Parathyroid adenoma (tissue), 2 donors: ENCODE results near the gene FZR1.

Experiments used
- H2AFZ ChIP-seq: fragments of 300-600 bp; sonication (generic); one replicate; pipeline ENCODE4 v1.7.0; 2017; ENCODE audit warnings: antibody characterized with exemption, mild to moderate bottlenecking
- H3K27ac ChIP-seq: fragments of 300-600 bp; sonication (generic); one replicate; pipeline ENCODE4 v1.7.0; 2017
- H3K27me3 ChIP-seq: fragments of 300-600 bp; sonication (generic); one replicate; pipeline ENCODE4 v1.7.0; 2017; ENCODE audit warnings: low read length; ENCODE audit not compliant: control insufficient read depth, insufficient read depth
- H3K36me3 ChIP-seq: fragments of 300-600 bp; sonication (generic); one replicate; pipeline ENCODE4 v1.7.0; 2017; ENCODE audit warnings: low read length; ENCODE audit not compliant: control insufficient read depth, insufficient read depth
- H3K4me1 ChIP-seq: fragments of 300-600 bp; sonication (generic); one replicate; pipeline ENCODE4 v1.7.0; 2017; ENCODE audit warnings: control low read depth
- H3K4me2 ChIP-seq: fragments of 300-600 bp; sonication (generic); one replicate; pipeline ENCODE4 v1.7.0; 2017; ENCODE audit warnings: low read length
- H3K4me3 ChIP-seq: fragments of 300-600 bp; sonication (generic); one replicate; pipeline ENCODE4 v1.7.0; 2017; ENCODE audit warnings: low read depth, low read length
- H3K79me2 ChIP-seq: fragments of 300-600 bp; sonication (generic); one replicate; pipeline ENCODE4 v1.7.0; 2017; ENCODE audit warnings: control low read depth
- H3K9ac ChIP-seq: fragments of 300-600 bp; sonication (generic); one replicate; pipeline ENCODE4 v1.7.0; 2017; ENCODE audit warnings: mild to moderate bottlenecking
- H3K9me3 ChIP-seq: fragments of 300-600 bp; sonication (generic); one replicate; pipeline ENCODE4 v1.7.0; 2017; ENCODE audit warnings: low read length; ENCODE audit not compliant: control insufficient read depth
- TF ChIP-seq, protein P1 (sequence below): fragments of 300-600 bp; sonication (generic); IDR thresholded peaks from one replicate; pipeline ENCODE4 v1.7.0; 2017; ENCODE audit warnings: antibody characterized with exemption, mild to moderate bottlenecking
- donor health status: primary hyperparathyroidism.

FZR1 gene

DNA sequence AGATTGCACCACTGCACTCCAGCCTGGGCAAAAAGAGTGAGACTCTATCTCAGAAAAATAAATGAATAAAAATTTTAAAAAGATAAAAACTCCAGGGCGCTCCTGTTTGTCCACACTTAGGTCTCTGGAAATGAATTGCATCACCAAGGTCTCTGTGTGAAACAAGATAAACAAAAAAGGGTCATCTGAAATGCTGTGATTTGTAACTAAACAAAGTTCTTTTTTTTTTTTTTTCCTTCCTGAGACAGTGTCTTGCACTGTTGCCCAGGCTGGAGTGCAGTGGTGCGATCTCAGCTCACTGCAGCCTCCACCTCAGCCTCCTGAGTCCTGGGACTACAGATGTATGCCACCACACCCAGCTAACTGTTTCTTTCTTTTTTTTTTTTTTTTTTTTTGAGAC is 11.5 kb downstream of the FZR1 start:
- no peak overlapping the region for H2AFZ ChIP-seq
- H3K4me1 ChIP-seq: peaks cover 7% of the 10 kb centered on the region
- H3K27me3 ChIP-seq: no peaks in the 10 kb centered on the region
- TF ChIP-seq, protein P1, sequence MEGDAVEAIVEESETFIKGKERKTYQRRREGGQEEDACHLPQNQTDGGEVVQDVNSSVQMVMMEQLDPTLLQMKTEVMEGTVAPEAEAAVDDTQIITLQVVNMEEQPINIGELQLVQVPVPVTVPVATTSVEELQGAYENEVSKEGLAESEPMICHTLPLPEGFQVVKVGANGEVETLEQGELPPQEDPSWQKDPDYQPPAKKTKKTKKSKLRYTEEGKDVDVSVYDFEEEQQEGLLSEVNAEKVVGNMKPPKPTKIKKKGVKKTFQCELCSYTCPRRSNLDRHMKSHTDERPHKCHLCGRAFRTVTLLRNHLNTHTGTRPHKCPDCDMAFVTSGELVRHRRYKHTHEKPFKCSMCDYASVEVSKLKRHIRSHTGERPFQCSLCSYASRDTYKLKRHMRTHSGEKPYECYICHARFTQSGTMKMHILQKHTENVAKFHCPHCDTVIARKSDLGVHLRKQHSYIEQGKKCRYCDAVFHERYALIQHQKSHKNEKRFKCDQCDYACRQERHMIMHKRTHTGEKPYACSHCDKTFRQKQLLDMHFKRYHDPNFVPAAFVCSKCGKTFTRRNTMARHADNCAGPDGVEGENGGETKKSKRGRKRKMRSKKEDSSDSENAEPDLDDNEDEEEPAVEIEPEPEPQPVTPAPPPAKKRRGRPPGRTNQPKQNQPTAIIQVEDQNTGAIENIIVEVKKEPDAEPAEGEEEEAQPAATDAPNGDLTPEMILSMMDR: no peak
- H3K9me3 ChIP-seq: no peaks in the 10 kb centered on the region
- H3K27ac ChIP-seq: no peak overlapping the region
- no peaks in the 10 kb centered on the region for H3K36me3 ChIP-seq
- H3K4me3 ChIP-seq: no peak overlapping the region
- H3K79me2 ChIP-seq: peaks cover 77% of the 10 kb centered on the region
- no peak overlapping the region for H3K9ac ChIP-seq
- no peak overlapping the region for H3K4me2 ChIP-seq

- H3K79me2 ChIP-seq: peaks cover 74% of the 10 kb centered on the region
- no peak overlapping the region for H3K4me2 ChIP-seq
- H3K36me3 ChIP-seq: no peaks in the 10 kb centered on the region
- H3K27me3 ChIP-seq: no peaks in the 10 kb centered on the region
- no peak overlapping the region for H3K4me3 ChIP-seq
- no peak overlapping the region for H2AFZ ChIP-seq
- TF ChIP-seq, protein P1: no peak
- no peaks in the 10 kb centered on the region for H3K9me3 ChIP-seq
- peaks cover 7% of the 10 kb centered on the region for H3K4me1 ChIP-seq
- no peak overlapping the region for H3K9ac ChIP-seq
- no peak overlapping the region for H3K27ac ChIP-seq
Observed at GRCh38 chr19:3518255-3518654, 12.1 kb downstream of the FZR1 start.

- no peak overlapping the region for H3K9ac ChIP-seq
Observed at GRCh38 chr19:3518659-3519058, 12.5 kb downstream of the FZR1 start.

DNA sequence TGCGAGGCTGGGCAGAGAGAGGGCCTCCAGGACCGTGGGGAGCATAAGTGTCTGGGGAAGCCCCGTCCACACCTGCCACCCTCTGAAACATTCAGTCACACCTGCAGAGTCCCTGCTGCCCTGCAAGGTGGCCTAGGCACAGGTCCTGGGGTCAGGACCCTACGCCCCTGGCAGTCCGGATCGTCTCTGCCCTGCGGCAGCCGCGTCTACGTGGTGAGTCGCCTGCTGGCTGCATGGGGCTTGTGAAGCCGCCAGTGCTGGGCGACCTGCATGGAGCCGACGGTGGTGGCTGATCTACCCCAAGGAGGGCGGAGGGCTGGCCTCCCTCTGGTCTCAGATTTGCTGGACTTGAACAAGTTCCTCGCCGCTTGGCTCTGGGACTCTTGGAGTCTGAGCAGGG is 13.0 kb downstream of the FZR1 start:
- Histone ChIP-seq H3K4me3 (no peak overlapping the region), H2AFZ (no peak overlapping the region), H3K27ac (no peak overlapping the region), H3K36me3 (no peaks in the 10 kb centered on the region), H3K4me1 (peaks cover 7% of the 10 kb centered on the region), H3K9me3 (no peaks in the 10 kb centered on the region), H3K9ac (no peak overlapping the region), H3K27me3 (no peaks in the 10 kb centered on the region), H3K79me2 (peaks cover 70% of the 10 kb centered on the region), H3K4me2 (no peak overlapping the region)
- TF ChIP-seq, protein P1: no peak

More at GRCh38 chr19:3518659-3519058, 12.5 kb downstream of the FZR1 start:
- no peaks in the 10 kb centered on the region for H3K27me3 ChIP-seq
- H2AFZ ChIP-seq: no peak overlapping the region
- H3K4me3 ChIP-seq: no peak overlapping the region
- H3K9me3 ChIP-seq: no peaks in the 10 kb centered on the region
- TF ChIP-seq, protein P1: no peak
- H3K36me3 ChIP-seq: no peaks in the 10 kb centered on the region
- no peak overlapping the region for H3K4me2 ChIP-seq
- H3K79me2 ChIP-seq: peaks cover 71% of the 10 kb centered on the region
- peaks cover 7% of the 10 kb centered on the region for H3K4me1 ChIP-seq
- H3K27ac ChIP-seq: no peak overlapping the region
